Natural killer cell (primary cell): ENCODE data around the gene NAA11. TPM values are rescaled to one million over a fixed set of nuclear protein-coding genes. Genes with fewer than 3 reads are reported as not detected.

ENCODE experiments used
- ATAC-seq, 3 donors: fragments of 150-1000 bp in 2 of 3; fragments of 200-7000 bp in 1 of 3; cut with Tn5 transposase; 1 replicate in 1 of 3; 2 replicates in 2 of 3; pipeline ENCODE4 v1.10.0; 2021; ENCODE audit warnings: mild to moderate bottlenecking in 2 of 3, moderate library complexity in 2 of 3
- DNase-seq, 2 donors: peaks; one replicate each; pipeline versions ENCODE4 v3.0.0 to v3.0.0-alpha.2; 2013 to 2021; ENCODE audit warnings: mixed read lengths in 1 of 2
- H3K27ac ChIP-seq: one replicate; pipeline ENCODE4 v1.5.1; 2013; ENCODE audit warnings: mild to moderate bottlenecking, low read length
- H3K27me3 ChIP-seq: one replicate; pipeline ENCODE4 v1.6.1; 2013; ENCODE audit warnings: low read length; ENCODE audit not compliant: control insufficient read depth, insufficient read depth
- H3K36me3 ChIP-seq: one replicate; pipeline ENCODE4 v1.6.1; 2013; ENCODE audit warnings: low read length; ENCODE audit not compliant: control insufficient read depth, insufficient read depth
- H3K4me1 ChIP-seq: one replicate; pipeline ENCODE4 v1.6.1; 2013; ENCODE audit warnings: low read length; ENCODE audit not compliant: control insufficient read depth, insufficient read depth
- H3K4me3 ChIP-seq: one replicate; pipeline ENCODE4 v1.5.1; 2013; ENCODE audit warnings: low read length
- H3K9me3 ChIP-seq: one replicate; pipeline ENCODE4 v1.6.1; 2013; ENCODE audit warnings: low read length; ENCODE audit not compliant: control insufficient read depth, insufficient read depth
- H3K27ac Mint-ChIP-seq, 2 donors: one replicate each; pipeline ENCODE4 v1.8.0; 2022; ENCODE audit warnings: mild to moderate bottlenecking in 2 of 2, mixed read lengths in 2 of 2, moderate library complexity in 1 of 2
- H3K27me3 Mint-ChIP-seq, 2 donors: one replicate each; pipeline ENCODE4 v1.8.0; 2022; ENCODE audit warnings: low read depth in 2 of 2, mixed read lengths in 2 of 2
- H3K36me3 Mint-ChIP-seq: one replicate; pipeline ENCODE4 v1.8.0; 2022; ENCODE audit warnings: mixed read lengths
- H3K4me1 Mint-ChIP-seq, 2 donors: one replicate each; pipeline ENCODE4 v1.8.0; 2022; ENCODE audit warnings: mixed read lengths in 2 of 2
- H3K4me3 Mint-ChIP-seq: one replicate; pipeline ENCODE4 v1.8.0; 2022; ENCODE audit warnings: mild to moderate bottlenecking, moderate library complexity, mixed read lengths
- H3K9me3 Mint-ChIP-seq, 2 donors: one replicate each; pipeline ENCODE4 v1.8.0; 2022; ENCODE audit warnings: mixed read lengths in 2 of 2
- CTCF ChIP-seq: fragments of 200-600 bp; IDR thresholded peaks from one replicate; pipeline ENCODE4 v1.8.0; 2022; ENCODE audit warnings: antibody characterized with exemption
- WGBS: methylation state at CpG from one replicate; pipeline ENCODE4 v1.1.7; 2013; ENCODE audit warnings: missing lambda C conversion rate; ENCODE audit not compliant: insufficient coverage; 5-methylcytosine and 5-hydroxymethylcytosine counted together
- intact Hi-C: fragments of 100-400 bp; cut with micrococcal nuclease; formaldehyde crosslinking; loops from one replicate; pipeline ENCODE4 v1.14.2; 2022
- total RNA-seq, 4 donors: library from RNA; stranded (reverse); fragments of 120-200 nt in 1 of 4; gene quantifications; one replicate each; pipeline versions ENCODE4 v1.2.3 to v1.2.4, GENCODE V29; 2013 to 2022

NAA11 gene
- total RNA-seq, 3 donors from 2014 or later (not counting 1 experiment from before 2014, with no cell fraction given): not detected

GRCh38 chr4:79273915-79274314, 51.9 kb downstream of the NAA11 start:
- Mint-ChIP-seq H3K27ac (no peak overlapping the region), H3K27me3 (no peaks in the 10 kb centered on the region), H3K4me1 (no peaks in the 10 kb centered on the region), H3K4me3 (no peak overlapping the region), H3K9me3 (peaks cover 0 to 6% of the 10 kb centered on the region in 2 donors), H3K36me3 (no peaks in the 10 kb centered on the region)
- intact Hi-C loops: no loop called here
- Histone ChIP-seq H3K27ac (no peak overlapping the region), H3K27me3 (no peaks in the 10 kb centered on the region), H3K36me3 (no peaks in the 10 kb centered on the region), H3K4me3 (no peak overlapping the region), H3K9me3 (no peaks in the 10 kb centered on the region), H3K4me1 (no peaks in the 10 kb centered on the region)
- ATAC-seq (no peak), DNase-seq (no peak)
- WGBS: 100% methylated on average over 1 of the region's 1 CpG
- no peak for TF ChIP-seq CTCF

GRCh38 chr4:79272761-79273160, 53.1 kb downstream of the NAA11 start:
- Histone ChIP-seq H3K27ac (no peak overlapping the region), H3K9me3 (no peaks in the 10 kb centered on the region), H3K4me1 (no peaks in the 10 kb centered on the region), H3K4me3 (no peak overlapping the region), H3K27me3 (no peaks in the 10 kb centered on the region), H3K36me3 (no peaks in the 10 kb centered on the region)
- no peak for TF ChIP-seq CTCF
- Mint-ChIP-seq H3K4me3 (no peak overlapping the region), H3K4me1 (no peaks in the 10 kb centered on the region), H3K36me3 (no peaks in the 10 kb centered on the region), H3K27me3 (no peaks in the 10 kb centered on the region), H3K9me3 (peaks cover 0 to 2% of the 10 kb centered on the region in 2 donors), H3K27ac (no peak overlapping the region)
- 100% methylated on average over 2 of the region's 4 CpGs for WGBS
- intact Hi-C loops: no loop called here
- no peak for ATAC-seq
- DNase-seq: no peak

GRCh38 chr4:79272126-79272525, 53.7 kb downstream of the NAA11 start:
- ATAC-seq (no peak), DNase-seq (no peak)
- Histone ChIP-seq H3K4me3 (no peak overlapping the region), H3K4me1 (no peaks in the 10 kb centered on the region), H3K27ac (no peak overlapping the region), H3K36me3 (no peaks in the 10 kb centered on the region), H3K9me3 (peaks cover 2% of the 10 kb centered on the region), H3K27me3 (no peaks in the 10 kb centered on the region)
- no peak for TF ChIP-seq CTCF
- intact Hi-C loops: no loop called here
- H3K4me1 Mint-ChIP-seq: no peaks in the 10 kb centered on the region
- no peaks in the 10 kb centered on the region for H3K27me3 Mint-ChIP-seq
- no peaks in the 10 kb centered on the region for H3K9me3 Mint-ChIP-seq
- no peaks in the 10 kb centered on the region for H3K36me3 Mint-ChIP-seq
- H3K27ac Mint-ChIP-seq: no peak overlapping the region
- no peak overlapping the region for H3K4me3 Mint-ChIP-seq

GRCh38 chr4:79267671-79268070, 58.2 kb downstream of the NAA11 start:
- DNase-seq: no peak

More at GRCh38 chr4:79267671-79268070, 58.2 kb downstream of the NAA11 start:
- Histone ChIP-seq H3K27ac (no peak overlapping the region), H3K9me3 (peaks cover 2% of the 10 kb centered on the region), H3K36me3 (no peaks in the 10 kb centered on the region), H3K4me1 (no peaks in the 10 kb centered on the region), H3K27me3 (no peaks in the 10 kb centered on the region), H3K4me3 (no peak overlapping the region)
- intact Hi-C loops: no loop called here
- H3K4me1 Mint-ChIP-seq: no peaks in the 10 kb centered on the region
- no peak overlapping the region for H3K27ac Mint-ChIP-seq
- no peaks in the 10 kb centered on the region for H3K9me3 Mint-ChIP-seq
- H3K36me3 Mint-ChIP-seq: no peaks in the 10 kb centered on the region
- WGBS: 55% methylated on average over 1 of the region's 1 CpG
- TF ChIP-seq CTCF: no peak
- H3K4me3 Mint-ChIP-seq: no peak overlapping the region
- H3K27me3 Mint-ChIP-seq: no peaks in the 10 kb centered on the region
- no peak for ATAC-seq
